DND-41 (cell line): Measurements from ENCODE around the gene MCF2L2.

Experiments used
- ATAC-seq: fragments of 200-7000 bp; cut with Tn5 transposase; 3 replicates; pipeline ENCODE4 v1.9.1; 2021; ENCODE audit warnings: low read depth; ENCODE audit not compliant: insufficient read depth
- DNase-seq: peaks from one replicate; pipeline ENCODE4 v3.0.0-alpha.2; 2020
- H2AFZ ChIP-seq: 2 replicates; pipeline ENCODE4 v1.6.0; 2012; ENCODE audit warnings: low read depth, low read length
- H3K27ac ChIP-seq: 2 replicates; pipeline ENCODE4 v1.5.1; 2012; ENCODE audit warnings: low read length, inconsistent platforms
- H3K27me3 ChIP-seq: fragments of 200-600 bp; sonication (generic); 2 replicates; pipeline ENCODE4 v1.6.0; 2012; ENCODE audit warnings: low read length, mild to moderate bottlenecking, inconsistent platforms; ENCODE audit not compliant: insufficient read depth, poor library complexity
- H3K36me3 ChIP-seq: 2 replicates; pipeline ENCODE4 v1.5.1; 2012; ENCODE audit warnings: low read length, inconsistent platforms; ENCODE audit not compliant: insufficient read depth
- H3K4me1 ChIP-seq: 2 replicates; pipeline ENCODE4 v1.5.1; 2012; ENCODE audit warnings: mild to moderate bottlenecking, low read length; ENCODE audit not compliant: insufficient read depth
- H3K4me2 ChIP-seq: 2 replicates; pipeline ENCODE4 v1.6.0; 2012; ENCODE audit warnings: mild to moderate bottlenecking, moderate library complexity, low read length, inconsistent platforms; ENCODE audit not compliant: insufficient read depth
- H3K4me3 ChIP-seq, 2 experiments: fragments of 200-600 bp in 1 of 2; shearing (Covaris generic) in 1 of 2; 2 replicates each; pipeline ENCODE4 v1.5.1; 2012 to 2016; ENCODE audit warnings: inconsistent platforms in 2 of 2, low read length in 2 of 2, mild to moderate bottlenecking in 2 of 2, low read depth in 1 of 2, moderate library complexity in 1 of 2
- H3K79me2 ChIP-seq: 2 replicates; pipeline ENCODE4 v1.6.0; 2012; ENCODE audit warnings: low read length, inconsistent platforms; ENCODE audit not compliant: insufficient read depth
- H3K9ac ChIP-seq: 2 replicates; pipeline ENCODE4 v1.6.0; 2012; ENCODE audit warnings: low read depth, mild to moderate bottlenecking, inconsistent platforms, low read length, moderate library complexity
- H3K9me3 ChIP-seq: 2 replicates; pipeline ENCODE4 v1.5.1; 2012; ENCODE audit warnings: low read length, moderate library complexity, mild to moderate bottlenecking, inconsistent platforms; ENCODE audit not compliant: insufficient read depth, severe bottlenecking
- H4K20me1 ChIP-seq: 2 replicates; pipeline ENCODE4 v1.6.0; 2012; ENCODE audit warnings: low read length; ENCODE audit not compliant: insufficient read depth
- EZH2 ChIP-seq: IDR thresholded peaks from 3 replicates; pipeline ENCODE4 v1.6.1; 2012; ENCODE audit warnings: borderline replicate concordance, low read depth, mild to moderate bottlenecking, moderate library complexity, low read length, inconsistent platforms; ENCODE audit not compliant: severe bottlenecking
- TF ChIP-seq, protein P1 (sequence below): IDR thresholded peaks from 2 replicates; pipeline ENCODE4 v1.5.1; 2012; ENCODE audit warnings: borderline replicate concordance, low read length, moderate library complexity, mild to moderate bottlenecking; ENCODE audit not compliant: poor library complexity, severe bottlenecking; ENCODE audit errors: extremely low read depth

The MCF2L2 gene

DNA sequence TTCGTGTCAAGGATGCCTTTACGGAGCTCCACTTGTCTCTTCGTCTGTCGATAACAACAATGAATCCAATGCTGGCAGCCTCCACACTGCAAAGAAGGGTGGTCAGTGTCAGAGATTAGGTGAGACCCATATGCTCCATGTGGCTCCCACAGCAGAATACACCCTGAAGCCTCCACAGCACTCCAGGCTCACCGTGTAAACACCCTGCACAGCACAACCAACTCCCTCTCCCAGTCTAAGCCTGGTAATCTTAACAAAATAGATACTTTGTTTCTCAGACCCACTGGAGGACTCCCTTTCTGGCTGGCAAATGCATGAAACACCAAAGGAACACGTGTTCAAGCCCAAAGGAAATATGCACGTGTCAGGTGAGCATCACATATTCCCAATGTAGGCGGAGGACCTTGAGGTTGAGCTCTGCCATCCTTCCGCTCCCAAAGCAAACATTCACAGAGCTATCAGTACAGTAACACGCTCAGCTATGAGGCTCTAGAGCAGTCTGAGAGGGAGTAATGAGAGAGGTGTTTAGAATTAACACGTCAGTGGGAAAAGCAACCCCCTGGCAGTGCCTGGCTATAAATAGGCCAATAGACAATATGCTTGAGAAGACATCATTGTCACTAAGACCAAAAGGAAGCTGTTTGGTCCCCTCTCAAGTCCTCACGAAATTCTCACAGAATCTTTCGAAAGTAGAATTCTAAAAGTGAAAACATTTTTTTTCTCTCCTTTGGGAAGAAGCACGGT, 86.7 kb downstream of the MCF2L2 start:
- no peaks in the 10 kb centered on the region for H4K20me1 ChIP-seq
- no peak for TF ChIP-seq EZH2
- TF ChIP-seq, protein P1, sequence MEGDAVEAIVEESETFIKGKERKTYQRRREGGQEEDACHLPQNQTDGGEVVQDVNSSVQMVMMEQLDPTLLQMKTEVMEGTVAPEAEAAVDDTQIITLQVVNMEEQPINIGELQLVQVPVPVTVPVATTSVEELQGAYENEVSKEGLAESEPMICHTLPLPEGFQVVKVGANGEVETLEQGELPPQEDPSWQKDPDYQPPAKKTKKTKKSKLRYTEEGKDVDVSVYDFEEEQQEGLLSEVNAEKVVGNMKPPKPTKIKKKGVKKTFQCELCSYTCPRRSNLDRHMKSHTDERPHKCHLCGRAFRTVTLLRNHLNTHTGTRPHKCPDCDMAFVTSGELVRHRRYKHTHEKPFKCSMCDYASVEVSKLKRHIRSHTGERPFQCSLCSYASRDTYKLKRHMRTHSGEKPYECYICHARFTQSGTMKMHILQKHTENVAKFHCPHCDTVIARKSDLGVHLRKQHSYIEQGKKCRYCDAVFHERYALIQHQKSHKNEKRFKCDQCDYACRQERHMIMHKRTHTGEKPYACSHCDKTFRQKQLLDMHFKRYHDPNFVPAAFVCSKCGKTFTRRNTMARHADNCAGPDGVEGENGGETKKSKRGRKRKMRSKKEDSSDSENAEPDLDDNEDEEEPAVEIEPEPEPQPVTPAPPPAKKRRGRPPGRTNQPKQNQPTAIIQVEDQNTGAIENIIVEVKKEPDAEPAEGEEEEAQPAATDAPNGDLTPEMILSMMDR: no peak
- H3K9me3 ChIP-seq: no peaks in the 10 kb centered on the region
- H2AFZ ChIP-seq: no peak overlapping the region
- no peaks in the 10 kb centered on the region for H3K4me1 ChIP-seq
- no peaks in the 10 kb centered on the region for H3K79me2 ChIP-seq
- DNase-seq (no peak), ATAC-seq (no peak)
- H3K9ac ChIP-seq: no peak overlapping the region
- no peak overlapping the region for H3K27ac ChIP-seq
- H3K36me3 ChIP-seq: no peaks in the 10 kb centered on the region
- no peak overlapping the region for H3K4me3 ChIP-seq
- H3K4me2 ChIP-seq: no peak overlapping the region
- peaks cover 3% of the 10 kb centered on the region for H3K27me3 ChIP-seq

DNA sequence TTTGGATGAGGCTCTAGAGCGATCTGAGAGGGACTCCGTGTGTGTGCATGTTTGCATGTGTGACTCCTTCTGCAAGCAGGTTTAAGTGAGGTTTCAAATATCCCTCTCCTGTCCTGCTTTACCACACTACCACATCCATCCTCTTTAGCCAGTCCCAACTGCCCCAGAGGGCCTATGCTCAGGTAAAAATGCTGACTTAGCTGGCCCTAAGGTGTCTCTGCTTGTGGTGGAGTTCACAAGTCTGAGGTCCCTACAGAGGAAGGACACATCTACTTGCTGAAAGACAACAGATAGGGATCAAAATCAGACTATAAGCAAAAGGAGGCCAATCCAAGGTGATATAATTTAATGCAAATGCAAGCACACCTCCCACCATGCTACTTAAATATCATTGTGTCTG, 88.2 kb downstream of the MCF2L2 start:
- no peaks in the 10 kb centered on the region for H3K4me1 ChIP-seq
- no peaks in the 10 kb centered on the region for H3K9me3 ChIP-seq
- H3K4me2 ChIP-seq: no peak overlapping the region
- H3K27ac ChIP-seq: no peak overlapping the region
- H3K9ac ChIP-seq: no peak overlapping the region
- H2AFZ ChIP-seq: no peak overlapping the region
- H4K20me1 ChIP-seq: no peaks in the 10 kb centered on the region
- H3K36me3 ChIP-seq: no peaks in the 10 kb centered on the region
- no peak for ATAC-seq
- DNase-seq: no peak
- H3K27me3 ChIP-seq: peaks cover 3% of the 10 kb centered on the region
- no peak overlapping the region for H3K4me3 ChIP-seq
- TF ChIP-seq, protein P1: no peak
- TF ChIP-seq EZH2: no peak
- H3K79me2 ChIP-seq: no peaks in the 10 kb centered on the region

DNA sequence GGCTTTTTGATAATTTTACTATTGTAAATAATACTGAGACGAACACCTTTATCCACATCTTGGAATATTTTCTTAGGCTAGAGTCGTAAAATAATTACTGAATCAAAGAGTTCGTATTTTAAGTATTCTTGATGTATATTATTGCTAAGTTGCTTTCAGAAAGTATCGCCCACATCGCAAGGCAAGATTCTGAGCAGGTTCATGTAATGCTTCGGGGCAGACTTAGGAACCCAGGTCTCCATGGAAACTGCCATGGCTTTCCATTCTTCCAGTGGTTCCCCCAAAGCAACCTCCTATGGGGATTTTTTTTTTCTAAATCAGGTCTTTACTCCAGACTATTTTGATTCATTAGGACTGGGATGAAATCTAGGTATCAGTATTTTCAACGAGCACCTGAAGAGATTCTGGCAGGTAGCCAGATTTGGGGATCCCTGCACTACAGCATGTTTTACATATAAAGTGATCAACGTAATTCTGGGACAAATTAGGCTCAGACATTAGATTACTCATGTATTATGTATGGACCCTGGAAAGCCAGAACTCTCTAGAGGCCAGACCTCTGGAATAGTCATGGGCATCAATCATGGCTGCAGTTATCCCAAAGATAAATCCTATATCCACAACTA, 88.8 kb downstream of the MCF2L2 start:
- H3K9me3 ChIP-seq: no peaks in the 10 kb centered on the region
- no peaks in the 10 kb centered on the region for H4K20me1 ChIP-seq
- H3K4me3 ChIP-seq: no peak overlapping the region
- H3K27me3 ChIP-seq: peaks cover 3% of the 10 kb centered on the region
- ATAC-seq: no peak
- DNase-seq: no peak
- H3K9ac ChIP-seq: no peak overlapping the region
- H3K4me1 ChIP-seq: no peaks in the 10 kb centered on the region
- H3K36me3 ChIP-seq: no peaks in the 10 kb centered on the region
- no peaks in the 10 kb centered on the region for H3K79me2 ChIP-seq
- no peak overlapping the region for H2AFZ ChIP-seq
- TF ChIP-seq, protein P1: no peak
- TF ChIP-seq EZH2: no peak
- no peak overlapping the region for H3K27ac ChIP-seq
- no peak overlapping the region for H3K4me2 ChIP-seq
